Uterus (tissue), 4 donors: ENCODE data around the gene COL23A1. TPM values are rescaled to one million over a fixed set of nuclear protein-coding genes. Genes with fewer than 3 reads are reported as not detected.

ENCODE experiments used
- DNase-seq, 2 donors: peaks; one replicate each; pipeline ENCODE4 v3.0.0-alpha.2; 2019 to 2020
- H3K27ac ChIP-seq, 2 donors: fragments of 200-600 bp; sonication (generic); 1 replicate in 1 of 2; 2 replicates in 1 of 2; pipeline ENCODE4 v1.5.1; 2016 to 2018
- H3K27me3 ChIP-seq, 2 donors: fragments of 200-600 bp; sonication (generic); one replicate each; pipeline ENCODE4 v1.5.1; 2018 to 2019; ENCODE audit warnings: control low read depth in 1 of 2
- H3K36me3 ChIP-seq, 2 donors: fragments of 200-600 bp; sonication (generic); one replicate each; pipeline ENCODE4 v1.5.1; 2019; ENCODE audit warnings: control low read depth in 1 of 2
- H3K4me1 ChIP-seq, 2 donors: fragments of 200-600 bp; sonication (generic); one replicate each; pipeline ENCODE4 v1.5.1; 2018 to 2019; ENCODE audit warnings: control low read depth in 1 of 2
- H3K4me3 ChIP-seq, 2 donors: fragments of 200-600 bp; sonication (generic); 1 replicate in 1 of 2; 2 replicates in 1 of 2; pipeline ENCODE4 v1.5.1; 2018 to 2019; ENCODE audit warnings: mild to moderate bottlenecking in 1 of 2
- H3K9me3 ChIP-seq, 2 donors: fragments of 200-600 bp; sonication (generic); one replicate each; pipeline ENCODE4 v1.5.1; 2019; ENCODE audit warnings: control low read depth in 1 of 2
- CTCF ChIP-seq, 4 experiments: fragments of 200-600 bp in 2 of 4; fragments of 450-650 bp in 2 of 4; sonication (generic) in 2 of 4; IDR thresholded peaks; one replicate each; pipeline ENCODE4 v1.5.1; 2016 to 2019; ENCODE audit warnings: antibody characterized with exemption in 4 of 4, mild to moderate bottlenecking in 2 of 4, moderate library complexity in 1 of 4
- POLR2A ChIP-seq, 2 donors: fragments of 450-650 bp; IDR thresholded peaks; one replicate each; pipeline ENCODE4 v1.6.1; 2016; ENCODE audit warnings: antibody characterized with exemption in 2 of 2, mild to moderate bottlenecking in 1 of 2, moderate library complexity in 1 of 2
- intact Hi-C: fragments of 100-400 bp; cut with DNase I; formaldehyde crosslinking; loops from one replicate; pipeline ENCODE4 v1.15.1; 2023; ENCODE audit warnings: low total_unique reads
- total RNA-seq, 4 donors: library from RNA; depleted of rRNA in 3 of 4; stranded (reverse); fragments of >200 nt in 3 of 4; gene quantifications; one replicate each; pipeline versions ENCODE4 v1.1.0 to v1.2.4, GENCODE V29; 2014 to 2023
- donor health status: DM: yes; HTN: yes; CAD: no.

The COL23A1 gene
- total RNA-seq, 4 donors from 2014 or later, result 0.85 to 7.6 (median 2.0) TPM; not detected in 1

- intact Hi-C loops, result no loop called here
- DNase-seq, result no peak
- H3K27ac ChIP-seq, result no peak overlapping the region
Measured at GRCh38 chr5:178383301-178383918, 206.8 kb downstream of the COL23A1 start.

GRCh38 chr5:178382754-178383164, 207.4 kb downstream of the COL23A1 start:
- intact Hi-C loops, result no loop called here
- Histone ChIP-seq H3K9me3 (no peaks in the 10 kb centered on the region), H3K4me3 (no peak overlapping the region), H3K27me3 (no peaks in the 10 kb centered on the region), H3K27ac (no peak overlapping the region), H3K4me1 (no peaks in the 10 kb centered on the region), H3K36me3 (no peaks in the 10 kb centered on the region)
- no peak for DNase-seq
- no peak for TF ChIP-seq POLR2A (IDR thresholded peaks at IDR 0.05)
- TF ChIP-seq CTCF (IDR thresholded peaks at IDR 0.05), result no peak

More at GRCh38 chr5:178383301-178383918, 206.8 kb downstream of the COL23A1 start:
- no peak overlapping the region for H3K4me3 ChIP-seq
- no peaks in the 10 kb centered on the region for H3K9me3 ChIP-seq
- no peak for TF ChIP-seq CTCF (IDR thresholded peaks at IDR 0.05)
- no peak for TF ChIP-seq POLR2A (IDR thresholded peaks at IDR 0.05)
- H3K4me1 ChIP-seq, result no peaks in the 10 kb centered on the region
- no peaks in the 10 kb centered on the region for H3K36me3 ChIP-seq
- H3K27me3 ChIP-seq, result no peaks in the 10 kb centered on the region

- no peaks in the 10 kb centered on the region for H3K4me1 ChIP-seq
- no peaks in the 10 kb centered on the region for H3K27me3 ChIP-seq
- intact Hi-C loops, result no loop called here
- TF ChIP-seq POLR2A (IDR thresholded peaks at IDR 0.05) (no peak), CTCF (IDR thresholded peaks at IDR 0.05) (no peak)
- H3K27ac ChIP-seq, result no peak overlapping the region
- no peak overlapping the region for H3K4me3 ChIP-seq
- no peaks in the 10 kb centered on the region for H3K9me3 ChIP-seq
- no peak for DNase-seq
- no peaks in the 10 kb centered on the region for H3K36me3 ChIP-seq
Measured at GRCh38 chr5:178381921-178382695, 208.1 kb downstream of the COL23A1 start.

GRCh38 chr5:178381206-178381605, 209.0 kb downstream of the COL23A1 start:
- Histone ChIP-seq H3K9me3 (no peaks in the 10 kb centered on the region), H3K27ac (no peak overlapping the region), H3K4me1 (no peaks in the 10 kb centered on the region), H3K27me3 (no peaks in the 10 kb centered on the region), H3K4me3 (no peak overlapping the region), H3K36me3 (no peaks in the 10 kb centered on the region)
- DNase-seq, result no peak
- intact Hi-C loops, result no loop called here
- TF ChIP-seq CTCF (IDR thresholded peaks at IDR 0.05) (no peak), POLR2A (IDR thresholded peaks at IDR 0.05) (no peak)

GRCh38 chr5:178380541-178381074, 209.6 kb downstream of the COL23A1 start:
- no peaks in the 10 kb centered on the region for H3K9me3 ChIP-seq
- no peak overlapping the region for H3K27ac ChIP-seq
- TF ChIP-seq POLR2A (IDR thresholded peaks at IDR 0.05) (no peak), CTCF (IDR thresholded peaks at IDR 0.05) (no peak)
- no peaks in the 10 kb centered on the region for H3K27me3 ChIP-seq
- no peak for DNase-seq
- intact Hi-C loops, result no loop called here
- no peak overlapping the region for H3K4me3 ChIP-seq
- no peaks in the 10 kb centered on the region for H3K4me1 ChIP-seq
- no peaks in the 10 kb centered on the region for H3K36me3 ChIP-seq
